ENCODE data around the gene CAMTA1. TPM values are rescaled to one million over a fixed set of nuclear protein-coding genes. Genes with fewer than 3 reads are reported as not detected.

Gene CAMTA1
- total RNA-seq, 1 donor from 2014 or later, result 99.0 TPM

GRCh38 chr1:7676274-7676945 is 891.2 kb downstream of the CAMTA1 start:
- H3K9me3 Mint-ChIP-seq (ENCODE audit: low read depth), result no peaks in the 10 kb centered on the region
- TF ChIP-seq CTCF (IDR thresholded peaks at IDR 0.05; ENCODE audit: unreplicated experiment), result no peak
- H3K4me1 Mint-ChIP-seq (ENCODE audit: low read depth), result no peaks in the 10 kb centered on the region
- H3K27ac Mint-ChIP-seq, result no peak overlapping the region
- no peak for DNase-seq (ENCODE audit: low spot score, unreplicated experiment)
- peaks cover 3% of the 10 kb centered on the region for H3K27me3 Mint-ChIP-seq
- H3K36me3 Mint-ChIP-seq (ENCODE audit: insufficient read depth), result no peaks in the 10 kb centered on the region
- no peak overlapping the region for H3K4me3 Mint-ChIP-seq (ENCODE audit: low read depth)

- no peak for DNase-seq (ENCODE audit: low spot score, unreplicated experiment)
- TF ChIP-seq CTCF (IDR thresholded peaks at IDR 0.05; ENCODE audit: unreplicated experiment), result no peak
- Mint-ChIP-seq H3K27me3 (no peaks in the 10 kb centered on the region), H3K9me3 (ENCODE audit: low read depth) (no peaks in the 10 kb centered on the region), H3K36me3 (ENCODE audit: insufficient read depth) (no peaks in the 10 kb centered on the region), H3K4me3 (ENCODE audit: low read depth) (no peak overlapping the region), H3K4me1 (ENCODE audit: low read depth) (no peaks in the 10 kb centered on the region), H3K27ac (no peak overlapping the region)
Measured at GRCh38 chr1:7677111-7677510, 891.9 kb downstream of the CAMTA1 start.

- Mint-ChIP-seq H3K4me1 (ENCODE audit: low read depth) (no peaks in the 10 kb centered on the region), H3K27me3 (no peaks in the 10 kb centered on the region), H3K27ac (no peak overlapping the region), H3K36me3 (ENCODE audit: insufficient read depth) (no peaks in the 10 kb centered on the region), H3K4me3 (ENCODE audit: low read depth) (no peak overlapping the region), H3K9me3 (ENCODE audit: low read depth) (no peaks in the 10 kb centered on the region)
- TF ChIP-seq CTCF (IDR thresholded peaks at IDR 0.05; ENCODE audit: unreplicated experiment), result no peak
- DNase-seq (ENCODE audit: low spot score, unreplicated experiment), result no peak
Measured at GRCh38 chr1:7677815-7678214, 892.6 kb downstream of the CAMTA1 start.

- H3K4me3 Mint-ChIP-seq (ENCODE audit: low read depth), result peak overlapping the region; percentile 16
- H3K27me3 Mint-ChIP-seq, result no peaks in the 10 kb centered on the region
- H3K36me3 Mint-ChIP-seq (ENCODE audit: insufficient read depth), result no peaks in the 10 kb centered on the region
- no peaks in the 10 kb centered on the region for H3K4me1 Mint-ChIP-seq (ENCODE audit: low read depth)
- no peaks in the 10 kb centered on the region for H3K9me3 Mint-ChIP-seq (ENCODE audit: low read depth)
- no peak for DNase-seq (ENCODE audit: low spot score, unreplicated experiment)
- H3K27ac Mint-ChIP-seq, result no peak overlapping the region
- no peak for TF ChIP-seq CTCF (IDR thresholded peaks at IDR 0.05; ENCODE audit: unreplicated experiment)
Measured at GRCh38 chr1:7678491-7679158, 893.4 kb downstream of the CAMTA1 start.

- no peaks in the 10 kb centered on the region for H3K27me3 Mint-ChIP-seq
- no peak for TF ChIP-seq CTCF (IDR thresholded peaks at IDR 0.05; ENCODE audit: unreplicated experiment)
- no peak for DNase-seq (ENCODE audit: low spot score, unreplicated experiment)
- no peaks in the 10 kb centered on the region for H3K36me3 Mint-ChIP-seq (ENCODE audit: insufficient read depth)
- H3K4me1 Mint-ChIP-seq (ENCODE audit: low read depth), result no peaks in the 10 kb centered on the region
- H3K27ac Mint-ChIP-seq, result peak overlapping the region; percentile 59
- H3K4me3 Mint-ChIP-seq (ENCODE audit: low read depth), result peak overlapping the region; percentile 75
- H3K9me3 Mint-ChIP-seq (ENCODE audit: low read depth), result no peaks in the 10 kb centered on the region
Measured at GRCh38 chr1:7679159-7679872, 894.1 kb downstream of the CAMTA1 start.

All from progenitor cell of endocrine pancreas (in vitro differentiated cells).